ENCODE results near the gene FKBP1A.

- TF ChIP-seq POLR2A (IDR thresholded peaks at IDR 0.05), result no peak
- no peak for TF ChIP-seq CTCF (IDR thresholded peaks at IDR 0.05 in 8 of 11, conservative IDR thresholded peaks at IDR 0.05 in 3 of 11)
Measured at GRCh38 chr20:1328680-1329330, 64.0 kb downstream of the FKBP1A start, which contains the start of gene SDCBP2.

Measured in spleen (tissue), 7 donors.